SKM-1 (cell line): ENCODE results near the gene UGT2A1.

Source experiments
- DNase-seq: peaks from one replicate; lab custom pipeline; 2025; ENCODE audit not compliant: unreplicated experiment; lab: John Stamatoyannopoulos, UW

The UGT2A1 gene

DNA sequence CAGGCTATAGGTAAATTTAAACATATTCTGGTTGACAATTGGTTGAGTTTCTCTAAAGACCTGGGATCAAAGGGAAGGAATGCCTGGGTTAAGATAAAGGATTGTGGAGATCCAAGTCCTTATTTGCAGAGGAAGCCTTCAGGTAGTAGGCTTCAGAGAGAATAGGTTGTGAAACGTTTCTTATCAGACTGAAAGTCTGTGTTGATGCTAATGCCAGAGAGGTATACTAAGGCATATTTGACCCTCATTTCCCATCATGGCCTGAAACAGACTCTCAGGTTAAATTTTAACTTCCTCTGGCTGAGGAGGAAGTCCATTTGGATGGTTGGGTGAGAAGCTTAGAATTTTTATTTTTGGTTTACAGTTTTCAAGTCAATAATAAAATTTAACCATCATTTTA is 61.7 kb downstream of the UGT2A1 start:
- DNase-seq, result no peak

DNA sequence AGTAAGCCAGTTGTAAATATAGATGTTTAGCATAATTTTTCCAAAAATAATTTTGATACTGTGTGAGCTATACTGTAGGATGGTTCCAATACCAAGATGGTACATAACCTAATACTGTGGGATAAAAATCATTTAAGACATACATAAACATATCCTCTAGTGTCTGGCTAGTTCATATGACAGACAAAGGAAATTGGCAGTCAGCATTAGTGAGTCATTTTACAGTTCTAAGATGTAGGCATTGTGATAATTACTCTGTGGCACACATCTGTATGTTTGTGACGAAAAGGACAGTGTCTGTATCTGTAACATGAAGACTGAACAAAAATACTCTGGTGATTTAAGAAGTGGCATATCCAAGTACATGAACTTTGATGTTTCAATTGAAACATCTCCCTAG is 63.2 kb downstream of the UGT2A1 start:
- DNase-seq, result no peak

GRCh38 chr4:69584135-69584534 is 68.9 kb downstream of the UGT2A1 start:
- no peak for DNase-seq

- DNase-seq, result no peak
These were observed 69.5 kb downstream of the UGT2A1 start for GRCh38 chr4:69583543-69583942.

- DNase-seq, result no peak
These were observed 75.8 kb downstream of the UGT2A1 start for GRCh38 chr4:69577245-69577644.

GRCh38 chr4:69576251-69576877 is 76.7 kb downstream of the UGT2A1 start:
- DNase-seq, result no peak

- DNase-seq, result no peak
These were observed 84.3 kb downstream of the UGT2A1 start for GRCh38 chr4:69568787-69569186.

GRCh38 chr4:69563424-69563823 is 89.6 kb downstream of the UGT2A1 start:
- no peak for DNase-seq

DNA sequence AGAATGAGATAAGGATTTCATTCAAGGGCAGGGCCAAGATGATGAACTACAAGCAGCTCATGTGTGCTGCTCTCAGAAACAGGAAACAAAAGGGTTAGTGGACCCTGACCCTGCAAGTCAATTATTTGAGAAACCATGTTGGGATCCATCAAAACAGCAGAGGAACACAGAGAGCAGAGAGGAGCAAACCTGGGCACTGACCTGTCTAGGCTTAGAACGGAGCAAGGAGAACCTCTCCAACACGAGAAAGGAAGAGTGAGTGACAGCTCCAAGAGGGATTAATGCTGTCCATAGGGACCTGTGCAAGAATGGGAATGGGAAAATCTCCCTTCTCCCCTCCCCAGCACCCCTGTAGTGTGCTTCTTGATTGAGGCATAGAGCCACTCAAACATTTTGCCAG is 103.4 kb downstream of the UGT2A1 start:
- no peak for DNase-seq

DNA sequence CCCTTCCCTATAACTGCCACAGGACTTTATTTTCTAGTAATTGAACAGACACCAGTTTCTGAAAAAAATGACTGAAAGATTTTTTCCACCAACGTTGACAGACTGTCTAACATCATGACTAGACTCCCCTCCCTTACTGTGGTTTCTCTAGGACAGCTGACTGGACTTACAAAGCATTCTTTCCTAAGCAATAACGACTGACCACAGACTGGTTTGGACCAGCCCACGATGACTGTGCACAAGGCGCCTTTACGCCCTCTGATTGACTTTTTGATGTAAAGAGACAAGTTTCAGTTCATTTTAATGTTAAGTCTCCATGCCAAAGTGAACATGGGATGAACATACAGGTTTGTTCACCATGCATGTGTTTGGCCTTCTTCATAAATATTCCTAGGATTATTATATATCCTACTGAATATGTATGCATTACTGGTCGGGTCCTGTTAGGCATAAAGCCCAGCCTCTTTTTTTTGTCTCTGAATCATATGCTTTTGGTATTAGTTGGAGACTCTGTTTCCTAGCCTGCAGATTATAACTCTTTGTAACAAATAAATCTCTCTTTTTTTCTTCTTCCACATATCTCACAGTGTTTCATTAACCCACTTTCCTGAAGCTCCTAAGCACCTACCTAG is 106.8 kb downstream of the UGT2A1 start:
- DNase-seq, result no peak
